GM12878 (cell line): Measurements from ENCODE around the gene STK39. TPM values are rescaled to one million over a fixed set of nuclear protein-coding genes. Genes with fewer than 3 reads are reported as not detected.

Experiments
- ATAC-seq: fragments of 200-7000 bp; cut with Tn5 transposase; 3 replicates; pipeline ENCODE4 v1.9.1; 2020; ENCODE audit warnings: mild to moderate bottlenecking, moderate library complexity
- BruUV-seq: library from RNA; stranded (reverse); fragments of 400-500 nt; replicated peaks from 2 replicates; lab custom pipeline; 2021; lab: Mats Ljungman, UMichigan
- CTCF ChIA-PET: fragments of 300-600 bp; sonication (Branson Sonifier 250); formaldehyde crosslinking; extraction: SDS; loops from one replicate; lab custom pipeline; 2021; ENCODE audit warnings: inconsistent platforms; lab: Yijun Ruan, JAX
- POLR2A ChIA-PET: fragments of 350-600 bp; formaldehyde crosslinking; extraction: SDS; loops from one replicate; lab custom pipeline; 2021; ENCODE audit warnings: inconsistent platforms; lab: Charles Lee
- RAD21 ChIA-PET: fragments of 300-600 bp; sonication (Branson Sonifier 250); formaldehyde crosslinking; loops from one replicate; lab custom pipeline; 2023; ENCODE audit warnings: antibody characterized with exemption; ENCODE audit not compliant: unreplicated experiment; lab: Charles Lee
- SMC1A ChIA-PET: fragments of 300-600 bp; sonication (Branson Sonifier 250); formaldehyde crosslinking; loops from one replicate; lab custom pipeline; 2023; ENCODE audit not compliant: unreplicated experiment, uncharacterized antibody; lab: Charles Lee
- DNase-seq: peaks from one replicate; pipeline ENCODE4 v3.0.0-alpha.2; 2011; ENCODE audit warnings: low read depth, low spot score
- FAIRE-seq: peaks from 3 replicates; lab custom pipeline; 2011; peaks lifted over from hg19 to GRCh38; lab: Jason Lieb, UNC
- H2AFZ ChIP-seq: 2 replicates; pipeline ENCODE4 v1.6.0; 2011; ENCODE audit warnings: low read depth, low read length, control low read depth; ENCODE audit not compliant: control insufficient read depth
- H3K27ac ChIP-seq: 2 replicates; pipeline ENCODE4 v1.5.1; 2011; ENCODE audit warnings: control low read depth; ENCODE audit not compliant: control insufficient read depth, insufficient read depth
- H3K27me3 ChIP-seq, 2 experiments: replicated peaks in 1 of 2; 2 replicates each; pipeline versions ENCODE4 v1.6.0 to v1.6.1; 2011; ENCODE audit warnings: low read length in 1 of 2; ENCODE audit not compliant: control insufficient read depth in 2 of 2, insufficient read depth in 2 of 2
- H3K36me3 ChIP-seq, 2 experiments: 2 replicates each; pipeline ENCODE4 v1.5.1; 2011; ENCODE audit warnings: low read length in 1 of 2; ENCODE audit not compliant: control insufficient read depth in 2 of 2, insufficient read depth in 2 of 2
- H3K4me1 ChIP-seq: 2 replicates; pipeline ENCODE4 v1.6.1; 2011; ENCODE audit warnings: mild to moderate bottlenecking, low read length, moderate library complexity, mixed read lengths; ENCODE audit not compliant: control insufficient read depth, insufficient read depth
- H3K4me2 ChIP-seq: 2 replicates; pipeline ENCODE4 v1.6.0; 2011; ENCODE audit warnings: control low read depth; ENCODE audit not compliant: control insufficient read depth, insufficient read depth
- H3K4me3 ChIP-seq: fragments of 200-600 bp; sonication (generic); 2 replicates; pipeline ENCODE4 v1.5.1; 2016
- H3K79me2 ChIP-seq: 2 replicates; pipeline ENCODE4 v1.6.0; 2011; ENCODE audit warnings: low read length; ENCODE audit not compliant: control insufficient read depth, insufficient read depth
- H3K9ac ChIP-seq: 2 replicates; pipeline ENCODE4 v1.8.0; 2011; ENCODE audit warnings: low read length, control low read depth, mixed read lengths; ENCODE audit not compliant: control insufficient read depth, insufficient read depth
- H3K9me3 ChIP-seq: replicated peaks from 3 replicates; pipeline ENCODE4 v1.5.1; 2011; ENCODE audit warnings: mild to moderate bottlenecking, low read length; ENCODE audit not compliant: control insufficient read depth, insufficient read depth
- H4K20me1 ChIP-seq: 2 replicates; pipeline ENCODE4 v1.6.0; 2011; ENCODE audit not compliant: control insufficient read depth, insufficient read depth
- BRCA1 ChIP-seq: IDR thresholded peaks from 2 replicates; pipeline ENCODE4 v1.6.1; 2011; ENCODE audit warnings: low read depth, low read length, improper control_type of control experiment
- ELK1 ChIP-seq: IDR thresholded peaks from 2 replicates; pipeline ENCODE4 v1.6.1; 2012; ENCODE audit warnings: low read depth, low read length, improper control_type of control experiment
- LARP7 ChIP-seq: fragments of 450-650 bp; IDR thresholded peaks from 2 replicates; pipeline ENCODE4 v1.6.1; 2017; ENCODE audit warnings: mild to moderate bottlenecking
- MTA2 ChIP-seq: fragments of 450-650 bp; IDR thresholded peaks from 2 replicates; pipeline ENCODE4 v1.6.1; 2016; ENCODE audit warnings: low read depth, mild to moderate bottlenecking, moderate library complexity
- NFIC ChIP-seq: IDR thresholded peaks from 2 replicates; pipeline ENCODE4 v1.6.1; 2012; ENCODE audit warnings: low read depth, mild to moderate bottlenecking, inconsistent platforms, low read length, moderate library complexity
- NFXL1 ChIP-seq: fragments of 450-650 bp; IDR thresholded peaks from 2 replicates; pipeline ENCODE4 v1.6.1; 2017; ENCODE audit warnings: antibody characterized with exemption, mild to moderate bottlenecking, borderline replicate concordance
- NFYB ChIP-seq: IDR thresholded peaks from 2 replicates; pipeline ENCODE4 v1.6.1; 2011; ENCODE audit warnings: low read depth, mild to moderate bottlenecking, low read length, improper control_type of control experiment, moderate library complexity; ENCODE audit not compliant: insufficient read depth
- PKNOX1 ChIP-seq: fragments of 450-650 bp; IDR thresholded peaks from 2 replicates; pipeline ENCODE4 v1.6.1; 2016; ENCODE audit warnings: mild to moderate bottlenecking
- RAD21 ChIP-seq: IDR thresholded peaks from 2 replicates; pipeline ENCODE4 v1.6.1; 2011; ENCODE audit warnings: mild to moderate bottlenecking, low read depth, low read length, moderate library complexity; ENCODE audit not compliant: insufficient read depth
- RFX5 ChIP-seq: IDR thresholded peaks from 2 replicates; pipeline ENCODE4 v1.6.1; 2011; ENCODE audit warnings: low read depth, low read length, improper control_type of control experiment
- SREBF1 ChIP-seq: IDR thresholded peaks from 2 replicates; pipeline ENCODE4 v1.6.1; 2012; ENCODE audit warnings: mild to moderate bottlenecking, low read length
- ZNF274 ChIP-seq: IDR thresholded peaks from one replicate; pipeline ENCODE4 v1.8.0; 2011; ENCODE audit not compliant: insufficient read length, insufficient read depth
- WGBS: methylation state at CpG from one replicate; pipeline ENCODE4 v1.1.6; 2016; ENCODE audit warnings: low lambda C conversion rate; ENCODE audit not compliant: insufficient replicate concordance, insufficient coverage; ENCODE audit errors: missing lambda C conversion rate; 5-methylcytosine and 5-hydroxymethylcytosine counted together
- in situ Hi-C: fragments of 300-500 bp; cut with MboI; formaldehyde crosslinking; loops from 9 replicates; pipeline ENCODE4 v1.14.3; 2018; ENCODE audit warnings: mixed read lengths
- intact Hi-C: fragments of 100-400 bp; cut with micrococcal nuclease; formaldehyde crosslinking; loops from one replicate; pipeline ENCODE4 v1.14.2; 2022; ENCODE audit not compliant: unreplicated experiment
- polyA plus RNA-seq, 11 experiments: library from polyadenylated mRNA; depleted of rRNA in 4 of 11; unstranded in 6 of 11; stranded (reverse) in 5 of 11; fragments of >200 nt; fragmentation: Nextera tagmentation in 4 of 11; fragmentation: Illumina TruSeq in 1 of 11; extraction: Ambion mirVana in 4 of 11; extraction: Trizol in 1 of 11; gene quantifications; 1 replicate in 1 of 11; 2 replicates in 10 of 11; pipeline versions ENCODE4 v1.2.1 to v1.2.3, GENCODE V29; 2011 to 2016; ENCODE audit warnings: inconsistent platforms in 2 of 11, missing spikeins in 2 of 11, low read depth in 1 of 11
- total RNA-seq, 4 experiments: library from RNA; depleted of rRNA in 3 of 4; stranded (reverse); fragments of >200 nt in 3 of 4; fragmentation: Illumina TruSeq in 1 of 4; extraction: Trizol in 1 of 4; gene quantifications; 2 replicates each; pipeline versions ENCODE4 v1.2.1 to v1.2.3, GENCODE V29; 2013 to 2021

Gene STK39
- total and polyA plus RNA-seq, 10 of the 15 experiments (the other 5 are each of a cell fraction or from before 2014, with no cell fraction given): 0.03 to 0.21 (median 0.07) TPM; not detected in 5

- in situ Hi-C loops (no loop called here), intact Hi-C loops (no loop called here)
- Histone ChIP-seq H4K20me1 (no peaks in the 10 kb centered on the region), H3K9me3 (no peaks in the 10 kb centered on the region), H3K4me1 (no peaks in the 10 kb centered on the region), H3K4me3 (no peak overlapping the region), H3K79me2 (no peaks in the 10 kb centered on the region), H3K9ac (no peak overlapping the region), H2AFZ (no peak overlapping the region), H3K36me3 (no peaks in the 10 kb centered on the region), H3K4me2 (no peak overlapping the region), H3K27ac (no peak overlapping the region), H3K27me3 (no peaks in the 10 kb centered on the region; a peak in 1 of 4 replicates)
- BruUV-seq: no TSS peak
- ATAC-seq: no peak
- CTCF ChIA-PET: no interaction called here
- RAD21 ChIA-PET: no interaction called here
- under 1% methylated on average over 6 of the region's 6 CpGs for WGBS
- POLR2A ChIA-PET: no interaction called here
- TF ChIP-seq RFX5: no peak
- no peak for TF ChIP-seq PKNOX1
- no peak for TF ChIP-seq NFIC
- no peak for TF ChIP-seq SREBF1
- no peak for TF ChIP-seq MTA2
- no peak for TF ChIP-seq ZNF274
- TF ChIP-seq NFXL1: no peak
- TF ChIP-seq RAD21: no peak
- no peak for TF ChIP-seq ELK1
- no peak for TF ChIP-seq LARP7
- TF ChIP-seq BRCA1: no peak
- TF ChIP-seq NFYB: no peak
- SMC1A ChIA-PET: no interaction called here
- DNase-seq: no peak
- FAIRE-seq: no peak
Measured at GRCh38 chr2:167908786-167909185, 338.6 kb downstream of the STK39 start.
